ENCODE results near the gene IDH3A.
"Not testable (repeated sequence)": the region's sequence is repeated elsewhere in the genome, so short reads cannot be mapped to it uniquely, and the experiment has no call there.

The IDH3A gene

GRCh38 chr15:78146425-78147154, 2.6 kb upstream of the IDH3A start:
- ATAC-seq: no peak
- H3K4me1 Mint-ChIP-seq: peaks cover 34% of the 10 kb centered on the region
- no peaks in the 10 kb centered on the region for H3K27me3 Mint-ChIP-seq
- H3K36me3 Mint-ChIP-seq (ENCODE audit: low read depth): peaks cover 7% of the 10 kb centered on the region
- no peak overlapping the region for H3K27ac Mint-ChIP-seq
- H3K9me3 Mint-ChIP-seq: no peaks in the 10 kb centered on the region
- H3K4me3 Mint-ChIP-seq: no peak overlapping the region
- no peak for DNase-seq

GRCh38 chr15:78147566-78147965, 1.6 kb upstream of the IDH3A start:
- ATAC-seq (no peak), DNase-seq (no peak)
- Mint-ChIP-seq H3K4me3 (peak overlapping the region; percentile 54), H3K27ac (no peak overlapping the region), H3K27me3 (no peaks in the 10 kb centered on the region), H3K9me3 (no peaks in the 10 kb centered on the region), H3K4me1 (peaks cover 36% of the 10 kb centered on the region), H3K36me3 (ENCODE audit: low read depth) (peaks cover 8% of the 10 kb centered on the region)

- DNase-seq (no peak), ATAC-seq (peak; percentile 6)
- no peaks in the 10 kb centered on the region for H3K9me3 Mint-ChIP-seq
- H3K27me3 Mint-ChIP-seq: no peaks in the 10 kb centered on the region
- peak overlapping the region; percentile 90 for H3K27ac Mint-ChIP-seq
- H3K4me3 Mint-ChIP-seq: peak overlapping the region; percentile 87
- H3K36me3 Mint-ChIP-seq (ENCODE audit: low read depth): peaks cover 16% of the 10 kb centered on the region
- peaks cover 46% of the 10 kb centered on the region for H3K4me1 Mint-ChIP-seq
Observed at GRCh38 chr15:78148392-78149067, 632 bp upstream of the IDH3A start.

- Mint-ChIP-seq H3K9me3 (no peaks in the 10 kb centered on the region), H3K4me3 (peak overlapping the region; percentile 87), H3K27ac (peak overlapping the region; percentile 79), H3K27me3 (no peaks in the 10 kb centered on the region), H3K4me1 (peaks cover 46% of the 10 kb centered on the region), H3K36me3 (ENCODE audit: low read depth) (peaks cover 18% of the 10 kb centered on the region)
- no peak for ATAC-seq
- DNase-seq: no peak
Observed at GRCh38 chr15:78149805-78150751, 916 bp downstream of the IDH3A start.

- not testable (repeated sequence) for H3K9me3 Mint-ChIP-seq, DNase-seq, H3K27me3 Mint-ChIP-seq
- H3K4me3 Mint-ChIP-seq: peak overlapping the region; percentile 87
- ATAC-seq: peak; percentile 9
- peak overlapping the region; percentile 44 for H3K27ac Mint-ChIP-seq
- peaks cover 20% of the 10 kb centered on the region for H3K36me3 Mint-ChIP-seq (ENCODE audit: low read depth)
- H3K4me1 Mint-ChIP-seq: peaks cover 46% of the 10 kb centered on the region
Observed at GRCh38 chr15:78151075-78151474, 1.9 kb downstream of the IDH3A start.

- Mint-ChIP-seq H3K27ac (no peak overlapping the region), H3K27me3 (no peaks in the 10 kb centered on the region), H3K36me3 (ENCODE audit: low read depth) (peaks cover 38% of the 10 kb centered on the region), H3K4me1 (peaks cover 24% of the 10 kb centered on the region), H3K9me3 (no peaks in the 10 kb centered on the region), H3K4me3 (no peak overlapping the region)
- ATAC-seq (no peak), DNase-seq (no peak)
Observed at GRCh38 chr15:78154955-78155354, 5.8 kb downstream of the IDH3A start.

GRCh38 chr15:78155355-78155939, 6.3 kb downstream of the IDH3A start:
- peaks cover 21% of the 10 kb centered on the region for H3K4me1 Mint-ChIP-seq
- DNase-seq: no peak
- no peaks in the 10 kb centered on the region for H3K27me3 Mint-ChIP-seq
- ATAC-seq: no peak
- H3K27ac Mint-ChIP-seq: no peak overlapping the region
- H3K4me3 Mint-ChIP-seq: no peak overlapping the region
- H3K9me3 Mint-ChIP-seq: no peaks in the 10 kb centered on the region
- peaks cover 40% of the 10 kb centered on the region for H3K36me3 Mint-ChIP-seq (ENCODE audit: low read depth)

- ATAC-seq (no peak), DNase-seq (no peak)
- H3K27ac Mint-ChIP-seq: no peak overlapping the region
Observed at GRCh38 chr15:78156653-78157052, 7.5 kb downstream of the IDH3A start.

GRCh38 chr15:78157203-78157602, 8.0 kb downstream of the IDH3A start:
- H3K27ac Mint-ChIP-seq: no peak overlapping the region
- peaks cover 43% of the 10 kb centered on the region for H3K36me3 Mint-ChIP-seq (ENCODE audit: low read depth)
- peaks cover 20% of the 10 kb centered on the region for H3K4me1 Mint-ChIP-seq
- H3K27me3 Mint-ChIP-seq: no peaks in the 10 kb centered on the region
- no peak overlapping the region for H3K4me3 Mint-ChIP-seq
- no peak for ATAC-seq
- no peaks in the 10 kb centered on the region for H3K9me3 Mint-ChIP-seq
- no peak for DNase-seq

More at GRCh38 chr15:78156653-78157052, 7.5 kb downstream of the IDH3A start:
- Mint-ChIP-seq H3K27me3 (no peaks in the 10 kb centered on the region), H3K4me3 (no peak overlapping the region), H3K4me1 (peaks cover 14% of the 10 kb centered on the region), H3K9me3 (no peaks in the 10 kb centered on the region), H3K36me3 (ENCODE audit: low read depth) (peaks cover 38% of the 10 kb centered on the region)

GRCh38 chr15:78159395-78159794, 10.2 kb downstream of the IDH3A start:
- peaks cover 47% of the 10 kb centered on the region for H3K36me3 Mint-ChIP-seq (ENCODE audit: low read depth)
- H3K27me3 Mint-ChIP-seq: no peaks in the 10 kb centered on the region
- no peaks in the 10 kb centered on the region for H3K9me3 Mint-ChIP-seq
- no peak for DNase-seq
- H3K4me1 Mint-ChIP-seq: peaks cover 8% of the 10 kb centered on the region
- H3K4me3 Mint-ChIP-seq: no peak overlapping the region
- no peak overlapping the region for H3K27ac Mint-ChIP-seq
- no peak for ATAC-seq

GRCh38 chr15:78162038-78162437, 12.9 kb downstream of the IDH3A start:
- Mint-ChIP-seq H3K36me3 (ENCODE audit: low read depth) (peaks cover 59% of the 10 kb centered on the region), H3K27me3 (no peaks in the 10 kb centered on the region), H3K4me1 (peaks cover 17% of the 10 kb centered on the region), H3K27ac (peak overlapping the region; percentile 77), H3K4me3 (peak overlapping the region; percentile 44), H3K9me3 (no peaks in the 10 kb centered on the region)
- ATAC-seq (peak; percentile 99), DNase-seq (peak; percentile 30)

- H3K9me3 Mint-ChIP-seq: no peaks in the 10 kb centered on the region
- peaks cover 28% of the 10 kb centered on the region for H3K4me1 Mint-ChIP-seq
- no peak for DNase-seq
- no peak overlapping the region for H3K4me3 Mint-ChIP-seq
- no peak overlapping the region for H3K27ac Mint-ChIP-seq
- H3K36me3 Mint-ChIP-seq (ENCODE audit: low read depth): peaks cover 60% of the 10 kb centered on the region
- ATAC-seq: no peak
- no peaks in the 10 kb centered on the region for H3K27me3 Mint-ChIP-seq
Observed at GRCh38 chr15:78164010-78164409, 14.8 kb downstream of the IDH3A start.

GRCh38 chr15:78167227-78167888, 18.2 kb downstream of the IDH3A start:
- peaks cover 65% of the 10 kb centered on the region for H3K36me3 Mint-ChIP-seq (ENCODE audit: low read depth)
- no peak for DNase-seq

GRCh38 chr15:78168608-78169007, 19.4 kb downstream of the IDH3A start:
- H3K27me3 Mint-ChIP-seq: no peaks in the 10 kb centered on the region
- ATAC-seq (no peak), DNase-seq (no peak)
- H3K4me1 Mint-ChIP-seq: peaks cover 33% of the 10 kb centered on the region
- no peak overlapping the region for H3K27ac Mint-ChIP-seq
- H3K9me3 Mint-ChIP-seq: no peaks in the 10 kb centered on the region
- no peak overlapping the region for H3K4me3 Mint-ChIP-seq
- H3K36me3 Mint-ChIP-seq (ENCODE audit: low read depth): peaks cover 70% of the 10 kb centered on the region

More at GRCh38 chr15:78167227-78167888, 18.2 kb downstream of the IDH3A start:
- Mint-ChIP-seq H3K27me3 (no peaks in the 10 kb centered on the region), H3K4me3 (peak overlapping the region; percentile 51), H3K4me1 (peaks cover 25% of the 10 kb centered on the region), H3K9me3 (no peaks in the 10 kb centered on the region), H3K27ac (peak overlapping the region; percentile 46)
- peak; percentile 92 for ATAC-seq

Data from activated naive CD8-positive, alpha-beta T cell treated with anti-CD3 and anti-CD28 coated beads, Interleukin-2, amount 50 U/mL, for 24 hours (primary cell).